Left colon (tissue), 2 donors: ENCODE measurements around the gene ACADS. TPM values are rescaled to one million over a fixed set of nuclear protein-coding genes. Genes with fewer than 3 reads are reported as not detected.

ENCODE experiments used
- ATAC-seq: fragments of 200-7000 bp; cut with Tn5 transposase; one replicate; pipeline ENCODE4 v1.9.1; 2020; ENCODE audit warnings: mild to moderate bottlenecking, moderate library complexity
- DNase-seq, 2 donors: peaks; one replicate each; pipeline ENCODE4 v3.0.0-alpha.2; 2020
- intact Hi-C, 2 donors: fragments of 100-400 bp; cut with DNase I in 1 of 2; cut with micrococcal nuclease in 1 of 2; formaldehyde crosslinking; loops; one replicate each; pipeline versions ENCODE4 v1.11.2 to v1.14.0; 2022; cut with DNase I, micrococcal nuclease
- total RNA-seq, 2 donors: library from RNA; stranded (reverse); fragmentation: NEBNext Ultra II Directional; extraction: Animal tissue kit (Norgen Biotek cat#: 25700); gene quantifications; one replicate each; pipeline ENCODE4 v1.2.1, GENCODE V29; 2021
- donor health status: DM: no; HTN: no; CAD: no.
- donor health status: DM: yes; HTN: yes; CAD: no.

ACADS gene
- total RNA-seq, 2 donors from 2014 or later, result 183 to 209 TPM

GRCh38 chr12:120766566-120766965, 40.9 kb downstream of the ACADS start:
- intact Hi-C loops, result no loop called here
- ATAC-seq, result no peak
- DNase-seq, result no peak

- intact Hi-C loops, result no loop called here
- ATAC-seq (no peak), DNase-seq (no peak)
These were observed 41.7 kb downstream of the ACADS start for GRCh38 chr12:120767071-120768024.

- DNase-seq, result no peak
- intact Hi-C loops, result no loop called here
- ATAC-seq, result no peak
These were observed 45.5 kb downstream of the ACADS start for GRCh38 chr12:120771097-120771496.

- peak; percentile 46 for ATAC-seq
- DNase-seq, result no peak
- intact Hi-C loops, result no loop called here
These were observed 48.7 kb downstream of the ACADS start for GRCh38 chr12:120774169-120774916.

GRCh38 chr12:120775862-120776552, 50.4 kb downstream of the ACADS start:
- intact Hi-C loops, result no loop called here

GRCh38 chr12:120783197-120783596, 57.6 kb downstream of the ACADS start:
- DNase-seq, result no peak
- no peak for ATAC-seq
- intact Hi-C loops, result no loop called here

More at GRCh38 chr12:120775862-120776552, 50.4 kb downstream of the ACADS start:
- DNase-seq, result no peak
- ATAC-seq, result no peak

GRCh38 chr12:120784804-120785203, 59.2 kb downstream of the ACADS start:
- no peak for DNase-seq
- intact Hi-C loops, result no loop called here
- ATAC-seq, result no peak

GRCh38 chr12:120787889-120788288, 62.3 kb downstream of the ACADS start:
- peak; percentile 25 for ATAC-seq
- intact Hi-C loops, result no loop called here
- DNase-seq, result no peak

Other genes starting within 250 kb of the ACADS start
- 100 to 1,000 TPM; 338 to 371 TPM for gene DYNLL1, start 229.7 kb upstream of the ACADS start, total RNA-seq
- gene COQ5, start 196.7 kb upstream of the ACADS start, total RNA-seq, result 10 to 100 TPM; 31.2 to 35.1 TPM
- gene RNF10, start 191.5 kb upstream of the ACADS start, total RNA-seq, result 100 to 1,000 TPM; 211 to 223 TPM
- gene POP5, start 144.4 kb upstream of the ACADS start, total RNA-seq, result 10 to 100 TPM; 28.5 to 34.5 TPM
- 1 to 10 TPM; 1.2 to 2.5 TPM for gene CABP1, start 85.2 kb upstream of the ACADS start, total RNA-seq
- gene MLEC, start 38.7 kb upstream of the ACADS start, total RNA-seq, result 100 to 1,000 TPM; 271 to 278 TPM
- gene UNC119B, start 15.4 kb upstream of the ACADS start, total RNA-seq, result 10 to 100 TPM; 15.1 to 27.5 TPM
- gene SPPL3, start 178.5 kb downstream of the ACADS start, total RNA-seq, result 10 to 100 TPM; 55.6 to 62.1 TPM